ENCODE measurements around the gene DNAH1. TPM values are rescaled to one million over a fixed set of nuclear protein-coding genes. Genes with fewer than 3 reads are reported as not detected.

The DNAH1 gene
- total RNA-seq, 1 donor from 2014 or later: 8.9 TPM

DNA sequence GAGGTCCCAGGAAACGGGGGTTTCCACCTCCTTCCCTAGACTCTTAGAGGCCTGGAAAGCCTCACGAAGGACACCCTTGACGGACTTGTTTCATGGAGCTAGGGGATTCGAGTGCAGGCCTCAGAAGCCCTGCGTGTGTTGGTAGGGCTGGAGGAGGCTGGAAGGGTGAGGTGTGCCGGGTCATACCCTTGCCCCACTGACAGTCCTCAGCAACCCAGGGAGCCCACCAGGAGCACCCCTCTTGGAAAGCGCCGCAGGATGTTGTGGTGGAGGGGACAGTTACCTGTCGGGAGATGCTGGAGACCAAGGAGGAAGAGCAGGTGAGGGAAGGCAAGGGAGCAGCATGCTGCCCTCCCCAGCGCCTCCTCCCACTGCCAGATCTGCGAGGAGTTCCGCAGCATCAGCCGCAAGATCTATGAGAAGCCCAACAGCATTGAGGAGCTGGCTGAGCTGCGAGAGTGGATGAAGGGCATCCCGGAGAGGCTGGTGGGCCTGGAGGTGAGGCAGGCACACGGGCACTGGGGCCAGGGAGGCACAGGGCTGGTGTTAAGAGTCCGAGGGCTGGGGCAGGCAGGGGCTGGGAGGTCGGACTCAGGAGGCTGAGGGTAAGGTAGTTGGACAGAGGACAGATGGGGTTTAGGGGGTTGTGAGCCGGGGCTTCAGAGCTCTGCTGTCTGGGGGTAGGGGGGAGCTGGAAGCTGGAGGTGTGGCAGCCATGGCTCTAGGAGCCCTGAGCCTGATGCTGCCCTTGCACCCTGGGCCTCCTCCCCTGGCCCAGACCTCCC is 33.7 kb downstream of the DNAH1 start:
- DNase-seq: no peak
- Mint-ChIP-seq H3K9me3 (ENCODE audit: unreplicated experiment) (peaks cover 4% of the 10 kb centered on the region), H3K36me3 (ENCODE audit: unreplicated experiment) (no peaks in the 10 kb centered on the region), H3K4me3 (ENCODE audit: unreplicated experiment) (no peak overlapping the region), H3K27me3 (ENCODE audit: unreplicated experiment) (peaks cover 8% of the 10 kb centered on the region), H3K27ac (ENCODE audit: unreplicated experiment) (no peak overlapping the region), H3K4me1 (ENCODE audit: low read depth, unreplicated experiment) (no peaks in the 10 kb centered on the region)
- TF ChIP-seq, protein P1, sequence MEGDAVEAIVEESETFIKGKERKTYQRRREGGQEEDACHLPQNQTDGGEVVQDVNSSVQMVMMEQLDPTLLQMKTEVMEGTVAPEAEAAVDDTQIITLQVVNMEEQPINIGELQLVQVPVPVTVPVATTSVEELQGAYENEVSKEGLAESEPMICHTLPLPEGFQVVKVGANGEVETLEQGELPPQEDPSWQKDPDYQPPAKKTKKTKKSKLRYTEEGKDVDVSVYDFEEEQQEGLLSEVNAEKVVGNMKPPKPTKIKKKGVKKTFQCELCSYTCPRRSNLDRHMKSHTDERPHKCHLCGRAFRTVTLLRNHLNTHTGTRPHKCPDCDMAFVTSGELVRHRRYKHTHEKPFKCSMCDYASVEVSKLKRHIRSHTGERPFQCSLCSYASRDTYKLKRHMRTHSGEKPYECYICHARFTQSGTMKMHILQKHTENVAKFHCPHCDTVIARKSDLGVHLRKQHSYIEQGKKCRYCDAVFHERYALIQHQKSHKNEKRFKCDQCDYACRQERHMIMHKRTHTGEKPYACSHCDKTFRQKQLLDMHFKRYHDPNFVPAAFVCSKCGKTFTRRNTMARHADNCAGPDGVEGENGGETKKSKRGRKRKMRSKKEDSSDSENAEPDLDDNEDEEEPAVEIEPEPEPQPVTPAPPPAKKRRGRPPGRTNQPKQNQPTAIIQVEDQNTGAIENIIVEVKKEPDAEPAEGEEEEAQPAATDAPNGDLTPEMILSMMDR (IDR thresholded peaks at IDR 0.05; ENCODE audit: partially characterized antibody, unreplicated experiment): no peak

- no peaks in the 10 kb centered on the region for H3K4me1 Mint-ChIP-seq (ENCODE audit: low read depth, unreplicated experiment)
- peaks cover 8% of the 10 kb centered on the region for H3K27me3 Mint-ChIP-seq (ENCODE audit: unreplicated experiment)
- H3K9me3 Mint-ChIP-seq (ENCODE audit: unreplicated experiment): peaks cover 4% of the 10 kb centered on the region
- no peaks in the 10 kb centered on the region for H3K36me3 Mint-ChIP-seq (ENCODE audit: unreplicated experiment)
- no peak for DNase-seq
- H3K4me3 Mint-ChIP-seq (ENCODE audit: unreplicated experiment): no peak overlapping the region
- H3K27ac Mint-ChIP-seq (ENCODE audit: unreplicated experiment): no peak overlapping the region
- TF ChIP-seq, protein P1 (IDR thresholded peaks at IDR 0.05; ENCODE audit: partially characterized antibody, unreplicated experiment): no peak
Observed at GRCh38 chr3:52350416-52350815, 34.3 kb downstream of the DNAH1 start.

DNA sequence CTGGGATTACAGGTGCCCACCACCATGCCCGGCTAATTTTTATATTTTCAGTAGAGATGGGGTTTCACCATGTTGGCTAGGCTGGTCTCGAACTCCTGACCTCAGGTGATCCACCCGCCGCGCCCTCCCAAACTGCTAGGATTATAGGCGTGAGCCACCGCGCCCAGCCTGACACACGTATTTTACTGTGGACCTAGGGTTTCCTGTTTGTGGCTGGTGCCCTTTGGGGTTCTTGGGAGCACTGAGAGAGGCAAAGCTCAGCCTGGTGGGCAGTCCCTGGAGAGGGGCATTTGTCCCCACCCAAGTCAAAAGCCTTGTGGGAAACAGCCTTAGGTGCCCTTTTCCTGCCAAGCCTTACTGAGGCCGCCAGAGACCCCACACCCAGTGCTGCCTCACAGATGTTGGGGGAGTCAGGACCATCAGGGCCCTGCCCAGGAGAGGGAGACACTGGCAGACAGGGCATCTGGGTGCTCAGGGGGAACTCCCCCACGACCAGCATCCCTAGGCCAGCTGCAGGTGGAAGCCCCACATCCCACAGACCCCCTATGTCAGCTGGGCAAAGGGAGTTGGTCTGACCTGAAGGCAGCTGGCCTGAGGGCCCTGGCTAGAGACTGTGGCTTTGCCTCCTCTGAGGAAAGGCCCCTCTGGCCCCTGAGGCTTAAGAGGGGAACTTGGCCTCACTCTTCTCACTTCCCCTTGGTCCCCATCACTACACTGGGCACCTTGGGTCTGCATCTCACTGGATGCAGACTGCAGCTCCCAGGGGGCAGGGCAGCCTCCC is 35.1 kb downstream of the DNAH1 start:
- peaks cover 5% of the 10 kb centered on the region for H3K27me3 Mint-ChIP-seq (ENCODE audit: unreplicated experiment)
- H3K36me3 Mint-ChIP-seq (ENCODE audit: unreplicated experiment): peaks cover 4% of the 10 kb centered on the region
- no peak overlapping the region for H3K4me3 Mint-ChIP-seq (ENCODE audit: unreplicated experiment)
- peaks cover 4% of the 10 kb centered on the region for H3K9me3 Mint-ChIP-seq (ENCODE audit: unreplicated experiment)
- no peak overlapping the region for H3K27ac Mint-ChIP-seq (ENCODE audit: unreplicated experiment)
- no peaks in the 10 kb centered on the region for H3K4me1 Mint-ChIP-seq (ENCODE audit: low read depth, unreplicated experiment)
- no peak for DNase-seq
- TF ChIP-seq, protein P1 (IDR thresholded peaks at IDR 0.05; ENCODE audit: partially characterized antibody, unreplicated experiment): no peak

DNA sequence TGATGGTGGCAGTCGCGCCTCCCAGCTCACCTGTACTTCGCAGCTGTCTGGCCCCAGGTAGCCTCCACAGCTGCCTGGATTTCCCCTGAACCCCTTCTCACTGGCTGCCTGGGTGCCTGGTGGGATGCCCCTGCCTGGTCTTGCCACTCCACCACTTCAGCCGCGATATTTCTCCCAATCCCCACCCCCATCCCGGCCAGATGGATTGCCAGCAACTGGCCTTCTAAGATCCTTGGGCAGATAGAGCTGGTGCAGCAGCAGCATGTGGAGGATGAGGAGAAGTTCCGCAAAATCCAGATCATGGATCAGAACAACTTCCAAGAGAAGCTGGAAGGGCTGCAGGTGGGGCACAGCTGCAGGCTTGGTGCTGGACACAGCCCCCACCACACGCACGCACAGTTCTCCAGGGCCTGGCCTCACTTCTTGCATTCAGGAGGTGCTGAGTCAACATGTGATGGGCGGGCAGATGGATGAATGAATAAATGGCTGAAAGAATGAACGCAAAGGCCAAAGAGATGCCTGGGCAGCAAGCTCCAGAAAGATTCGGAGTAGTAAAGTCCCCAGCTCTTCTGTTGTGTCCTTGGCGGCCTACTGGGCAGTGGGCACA is 35.7 kb downstream of the DNAH1 start:
- TF ChIP-seq, protein P1 (IDR thresholded peaks at IDR 0.05; ENCODE audit: partially characterized antibody, unreplicated experiment): no peak

More for the DNA sequence above, 35.7 kb downstream of the DNAH1 start:
- no peak overlapping the region for H3K4me3 Mint-ChIP-seq (ENCODE audit: unreplicated experiment)
- H3K4me1 Mint-ChIP-seq (ENCODE audit: low read depth, unreplicated experiment): no peaks in the 10 kb centered on the region
- H3K27me3 Mint-ChIP-seq (ENCODE audit: unreplicated experiment): peaks cover 4% of the 10 kb centered on the region
- H3K9me3 Mint-ChIP-seq (ENCODE audit: unreplicated experiment): peaks cover 4% of the 10 kb centered on the region
- peaks cover 4% of the 10 kb centered on the region for H3K36me3 Mint-ChIP-seq (ENCODE audit: unreplicated experiment)
- no peak for DNase-seq
- no peak overlapping the region for H3K27ac Mint-ChIP-seq (ENCODE audit: unreplicated experiment)

Measured in glutamatergic neuron (in vitro differentiated cells).